ENCODE results near the gene APOH.

DNA sequence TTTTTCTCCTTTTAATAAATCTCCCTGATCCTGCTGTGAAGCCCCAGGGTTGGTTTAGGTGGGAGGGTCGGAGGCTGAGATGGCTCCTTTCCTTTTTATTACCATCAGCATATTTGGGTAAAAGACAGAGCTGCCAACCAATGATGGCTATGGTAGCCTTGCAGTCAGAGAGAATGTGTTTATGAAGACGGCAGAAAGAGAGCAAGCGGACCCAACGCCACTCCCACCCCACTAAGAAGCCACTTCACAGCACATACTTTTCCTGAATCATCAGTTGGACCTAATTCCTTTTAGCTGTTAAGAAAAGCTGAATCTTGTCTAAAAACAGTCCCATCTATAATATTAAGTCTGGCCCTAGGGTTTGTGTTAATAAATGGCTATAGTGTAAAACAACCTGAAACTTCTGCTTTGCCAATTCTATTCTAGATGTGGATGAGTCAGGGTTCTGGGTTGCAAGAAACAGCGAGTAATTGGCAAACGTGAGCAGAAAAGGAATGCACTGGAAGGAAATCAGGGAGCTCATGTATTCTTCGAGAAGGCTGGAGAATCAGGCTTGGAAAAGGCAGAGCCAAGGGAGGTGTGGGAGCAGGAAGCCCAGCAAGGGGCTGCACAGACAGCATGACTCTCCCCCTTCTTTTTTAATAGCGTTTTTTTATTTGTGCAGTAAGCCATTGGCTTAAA, 39.2 kb upstream of the APOH start:
- TF ChIP-seq EZH2phosphoT487 (IDR thresholded peaks at IDR 0.05) (no peak), EZH2 (IDR thresholded peaks at IDR 0.05) (no peak)
- TF ChIP-seq, protein P1, sequence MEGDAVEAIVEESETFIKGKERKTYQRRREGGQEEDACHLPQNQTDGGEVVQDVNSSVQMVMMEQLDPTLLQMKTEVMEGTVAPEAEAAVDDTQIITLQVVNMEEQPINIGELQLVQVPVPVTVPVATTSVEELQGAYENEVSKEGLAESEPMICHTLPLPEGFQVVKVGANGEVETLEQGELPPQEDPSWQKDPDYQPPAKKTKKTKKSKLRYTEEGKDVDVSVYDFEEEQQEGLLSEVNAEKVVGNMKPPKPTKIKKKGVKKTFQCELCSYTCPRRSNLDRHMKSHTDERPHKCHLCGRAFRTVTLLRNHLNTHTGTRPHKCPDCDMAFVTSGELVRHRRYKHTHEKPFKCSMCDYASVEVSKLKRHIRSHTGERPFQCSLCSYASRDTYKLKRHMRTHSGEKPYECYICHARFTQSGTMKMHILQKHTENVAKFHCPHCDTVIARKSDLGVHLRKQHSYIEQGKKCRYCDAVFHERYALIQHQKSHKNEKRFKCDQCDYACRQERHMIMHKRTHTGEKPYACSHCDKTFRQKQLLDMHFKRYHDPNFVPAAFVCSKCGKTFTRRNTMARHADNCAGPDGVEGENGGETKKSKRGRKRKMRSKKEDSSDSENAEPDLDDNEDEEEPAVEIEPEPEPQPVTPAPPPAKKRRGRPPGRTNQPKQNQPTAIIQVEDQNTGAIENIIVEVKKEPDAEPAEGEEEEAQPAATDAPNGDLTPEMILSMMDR (IDR thresholded peaks at IDR 0.05) = no peak
